Fibroblast of mammary gland (primary cell): ENCODE results near the gene RGSL1.

Experiments used
- DNase-seq: peaks from one replicate; pipeline ENCODE4 v3.0.0-alpha.2; 2010; ENCODE audit warnings: low read depth
- H3K4me3 ChIP-seq: 2 replicates; pipeline ENCODE4 v1.5.1; 2011; ENCODE audit warnings: low read depth, mild to moderate bottlenecking, low read length, moderate library complexity; ENCODE audit not compliant: control insufficient read depth
- CTCF ChIP-seq: conservative IDR thresholded peaks from 2 replicates; pipeline ENCODE4 v1.5.1; 2011; ENCODE audit warnings: low read depth, low read length, inconsistent platforms; ENCODE audit not compliant: control insufficient read depth, insufficient read depth

The RGSL1 gene

GRCh38 chr1:182408435-182409075, 41.4 kb upstream of the RGSL1 start:
- no peak for DNase-seq
- no peak for TF ChIP-seq CTCF
- H3K4me3 ChIP-seq = no peak overlapping the region

DNA sequence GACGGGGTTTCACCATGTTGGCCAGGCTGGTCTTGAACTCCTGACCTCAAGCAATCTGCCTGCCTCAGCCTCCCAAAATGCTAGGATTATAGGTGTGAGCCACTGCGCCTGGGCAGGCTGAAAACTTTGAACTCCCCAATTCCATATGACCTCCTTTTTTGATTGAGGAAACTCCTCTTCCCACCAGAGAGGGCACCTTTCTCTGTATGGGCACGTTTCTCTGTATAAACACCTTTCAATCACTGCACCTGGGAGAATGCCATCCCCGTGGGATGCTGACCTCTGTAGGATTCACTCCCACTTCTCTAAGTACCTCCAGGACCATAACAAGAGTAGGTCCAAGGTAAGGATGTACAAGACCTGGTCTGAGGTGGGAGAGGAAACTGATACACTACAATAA, 39.8 kb upstream of the RGSL1 start:
- TF ChIP-seq CTCF = no peak
- no peak for DNase-seq
- no peak overlapping the region for H3K4me3 ChIP-seq

DNA sequence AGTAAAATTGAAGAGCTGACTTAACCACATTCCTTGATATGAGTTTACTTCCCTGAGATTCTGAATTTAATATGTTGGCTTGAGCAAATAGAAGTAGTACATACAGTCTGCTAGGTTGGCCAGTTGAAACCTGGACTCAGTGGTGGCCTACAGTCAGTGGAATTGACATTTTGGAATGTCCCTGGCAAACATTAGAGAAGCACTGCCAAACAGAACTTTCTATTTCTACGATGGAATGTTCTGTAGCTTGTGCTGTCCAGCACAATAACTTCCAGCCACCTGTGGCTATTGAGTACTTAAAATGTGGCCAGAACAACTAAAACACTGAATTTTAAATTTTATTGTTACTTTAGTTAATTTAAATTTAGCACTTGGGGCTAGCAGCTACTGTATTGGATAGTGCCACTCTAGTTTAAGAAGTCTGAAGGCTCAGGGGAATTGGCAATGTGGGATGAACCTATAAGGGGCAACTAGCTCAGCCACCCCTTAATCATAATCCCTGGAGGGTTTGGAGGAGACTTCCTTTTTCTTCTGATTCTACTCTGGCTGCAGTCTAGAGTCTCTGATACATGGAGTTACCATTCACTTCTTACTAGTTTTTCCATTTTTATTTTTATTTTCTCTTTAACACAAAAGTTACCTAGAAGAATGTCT, 39.2 kb upstream of the RGSL1 start:
- TF ChIP-seq CTCF = no peak
- no peak overlapping the region for H3K4me3 ChIP-seq
- no peak for DNase-seq

- DNase-seq = no peak
- H3K4me3 ChIP-seq = no peak overlapping the region
- TF ChIP-seq CTCF = no peak
These were observed 36.5 kb upstream of the RGSL1 start for GRCh38 chr1:182413486-182413885.

- no peak overlapping the region for H3K4me3 ChIP-seq
- no peak for TF ChIP-seq CTCF
- DNase-seq = no peak
These were observed 36.0 kb upstream of the RGSL1 start for GRCh38 chr1:182413969-182414368.

GRCh38 chr1:182415789-182416188, 34.2 kb upstream of the RGSL1 start:
- no peak overlapping the region for H3K4me3 ChIP-seq
- DNase-seq = peak; percentile 34
- TF ChIP-seq CTCF = no peak
